ENCODE data around the gene HACD3.

DNA sequence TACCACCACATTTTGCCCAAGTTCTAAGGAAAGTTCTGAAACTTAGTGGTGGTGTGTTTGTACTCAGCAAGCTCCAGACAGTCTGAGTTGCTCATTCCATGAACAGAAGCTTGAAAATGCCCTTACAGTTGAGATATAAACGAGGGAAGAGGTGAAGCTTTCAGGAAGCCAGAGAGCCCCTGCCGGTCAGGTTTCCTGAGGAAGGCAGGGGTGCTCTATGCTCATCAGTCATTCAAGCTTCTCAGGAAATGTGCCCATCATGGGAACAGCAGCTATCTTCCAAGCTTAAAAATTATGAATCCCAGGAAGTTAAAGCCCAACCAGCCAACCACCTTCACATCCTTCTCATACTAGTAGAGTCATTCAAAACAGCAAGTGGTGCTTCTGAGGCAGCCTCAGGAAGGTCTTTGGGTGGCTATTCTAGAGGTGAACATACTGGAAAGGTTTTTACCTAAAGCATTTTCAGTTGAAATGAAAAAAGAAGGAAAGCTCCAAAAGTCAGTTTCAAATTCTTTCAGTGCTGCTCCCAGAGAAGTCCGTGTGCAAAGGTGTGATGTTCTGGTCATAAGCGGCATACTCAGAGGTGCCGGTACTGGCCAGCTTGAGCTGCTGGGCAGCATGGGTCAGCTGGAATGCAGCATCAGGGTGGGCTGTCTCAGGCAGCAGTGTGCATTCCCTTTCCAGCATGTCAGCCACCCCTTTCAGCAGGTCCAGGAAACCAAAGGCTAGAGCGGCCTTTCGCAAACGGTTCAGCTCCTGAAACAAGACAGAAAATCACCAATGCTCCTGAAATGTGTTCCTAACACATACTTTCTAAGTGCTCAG is 48.9 kb downstream of the HACD3 start:
- no peak for TF ChIP-seq EP300 (IDR thresholded peaks at IDR 0.05)
- TF ChIP-seq CTCF (IDR thresholded peaks at IDR 0.05) = no peak
- TF ChIP-seq POLR2A (IDR thresholded peaks at IDR 0.05) = no peak
- no peak for TF ChIP-seq POLR2AphosphoS5 (IDR thresholded peaks at IDR 0.05)
